GM19372 (cell line): ENCODE measurements around the gene PRICKLE2.

Source experiments
- ATAC-seq: cut with Tn5 transposase; IDR thresholded peaks from one replicate; pipeline ENCODE4 v1.9.1; 2021; ENCODE audit warnings: mild to moderate bottlenecking, low read depth, moderate library complexity; ENCODE audit not compliant: unreplicated experiment

The PRICKLE2 gene, protein sequence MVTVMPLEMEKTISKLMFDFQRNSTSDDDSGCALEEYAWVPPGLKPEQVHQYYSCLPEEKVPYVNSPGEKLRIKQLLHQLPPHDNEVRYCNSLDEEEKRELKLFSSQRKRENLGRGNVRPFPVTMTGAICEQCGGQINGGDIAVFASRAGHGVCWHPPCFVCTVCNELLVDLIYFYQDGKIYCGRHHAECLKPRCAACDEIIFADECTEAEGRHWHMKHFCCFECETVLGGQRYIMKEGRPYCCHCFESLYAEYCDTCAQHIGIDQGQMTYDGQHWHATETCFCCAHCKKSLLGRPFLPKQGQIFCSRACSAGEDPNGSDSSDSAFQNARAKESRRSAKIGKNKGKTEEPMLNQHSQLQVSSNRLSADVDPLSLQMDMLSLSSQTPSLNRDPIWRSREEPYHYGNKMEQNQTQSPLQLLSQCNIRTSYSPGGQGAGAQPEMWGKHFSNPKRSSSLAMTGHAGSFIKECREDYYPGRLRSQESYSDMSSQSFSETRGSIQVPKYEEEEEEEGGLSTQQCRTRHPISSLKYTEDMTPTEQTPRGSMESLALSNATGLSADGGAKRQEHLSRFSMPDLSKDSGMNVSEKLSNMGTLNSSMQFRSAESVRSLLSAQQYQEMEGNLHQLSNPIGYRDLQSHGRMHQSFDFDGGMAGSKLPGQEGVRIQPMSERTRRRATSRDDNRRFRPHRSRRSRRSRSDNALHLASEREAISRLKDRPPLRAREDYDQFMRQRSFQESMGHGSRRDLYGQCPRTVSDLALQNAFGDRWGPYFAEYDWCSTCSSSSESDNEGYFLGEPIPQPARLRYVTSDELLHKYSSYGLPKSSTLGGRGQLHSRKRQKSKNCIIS

DNA sequence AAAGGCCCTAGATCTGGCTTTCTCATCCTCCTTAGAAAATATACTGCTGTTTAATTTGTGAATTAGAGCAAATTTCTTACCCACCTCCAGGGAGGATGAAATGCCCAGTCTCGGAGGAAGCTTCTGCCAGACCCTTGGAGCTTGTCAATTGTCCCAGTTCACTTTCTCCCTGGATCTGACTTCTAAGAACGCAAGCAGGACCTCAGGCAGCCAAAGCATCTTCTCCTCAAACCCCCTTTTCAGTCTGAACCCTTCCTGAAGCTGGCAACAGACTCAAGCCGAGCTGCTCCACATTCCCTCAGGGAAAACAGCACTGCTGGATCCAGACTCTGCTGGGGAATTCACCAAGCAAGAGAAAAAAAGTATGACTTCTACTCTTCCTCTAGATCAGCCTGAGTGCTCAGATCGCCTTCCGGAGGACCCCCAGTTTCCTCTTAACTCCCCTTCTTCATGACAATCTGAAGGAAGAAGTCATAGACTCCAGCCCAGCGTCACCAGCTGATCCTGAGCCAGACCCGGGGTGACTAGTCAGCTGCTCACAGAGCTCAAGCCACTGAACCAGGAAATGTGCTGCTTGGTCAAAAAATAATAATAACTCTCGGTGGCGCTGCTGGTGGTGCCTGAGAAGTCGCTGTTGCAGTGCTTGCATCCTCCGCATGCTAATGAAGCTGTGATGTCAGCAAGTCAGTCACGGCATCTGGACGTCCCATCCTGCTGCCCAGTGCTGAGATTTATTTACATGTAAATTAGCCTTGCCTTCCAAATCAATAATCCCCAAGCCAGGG lies at the start of gene PRICKLE2:
Gene PRICKLE2 (minus strand): TSS at position 641 of the 785 bp plus-strand sequence. CDS start 26,539 bp downstream, outside the sequence.
- peak; percentile 87 for ATAC-seq

DNA sequence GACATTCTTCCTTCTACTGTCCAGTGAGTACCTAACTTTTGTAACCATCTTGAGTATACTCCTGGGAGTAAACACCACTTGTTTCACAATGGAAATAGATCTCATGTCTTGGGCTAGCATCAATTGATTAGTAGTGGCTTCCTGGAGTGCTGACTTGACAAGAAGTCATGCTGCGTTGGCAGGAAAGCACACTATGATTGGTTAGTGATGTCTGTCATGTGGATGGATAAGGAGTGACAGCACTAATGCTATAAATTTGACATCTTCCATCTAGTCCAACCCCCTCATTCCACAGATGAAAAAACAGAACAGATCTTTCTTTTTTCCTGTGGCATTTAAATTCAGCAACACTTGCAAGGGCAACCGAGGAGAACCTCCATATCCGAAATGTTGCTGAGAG lies 47.6 kb upstream of the PRICKLE2 start:
- ATAC-seq = no peak

DNA sequence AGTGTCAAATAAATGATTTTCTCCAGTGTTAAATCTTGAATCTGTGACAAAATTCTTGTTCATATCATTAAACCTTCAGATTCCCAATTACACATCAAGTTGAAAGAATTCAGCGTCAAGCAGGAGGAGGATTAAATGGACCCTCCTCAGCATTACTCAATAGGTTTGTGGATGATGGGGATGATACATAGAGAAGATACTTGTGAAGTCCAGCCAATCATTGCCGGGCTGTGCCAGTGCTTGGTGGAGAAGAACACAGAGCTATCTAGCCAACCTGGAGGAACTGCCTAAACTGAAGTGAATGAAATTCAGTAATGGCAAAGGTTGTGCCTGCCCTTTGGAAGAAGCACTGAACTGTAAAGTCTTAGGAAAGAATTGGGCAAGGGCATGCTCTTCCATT lies 47.0 kb upstream of the PRICKLE2 start:
- no peak for ATAC-seq

- ATAC-seq = no peak
These were observed 46.4 kb upstream of the PRICKLE2 start for GRCh38 chr3:64271631-64272030.

GRCh38 chr3:64270866-64271260 lies 45.6 kb upstream of the PRICKLE2 start:
- no peak for ATAC-seq

DNA sequence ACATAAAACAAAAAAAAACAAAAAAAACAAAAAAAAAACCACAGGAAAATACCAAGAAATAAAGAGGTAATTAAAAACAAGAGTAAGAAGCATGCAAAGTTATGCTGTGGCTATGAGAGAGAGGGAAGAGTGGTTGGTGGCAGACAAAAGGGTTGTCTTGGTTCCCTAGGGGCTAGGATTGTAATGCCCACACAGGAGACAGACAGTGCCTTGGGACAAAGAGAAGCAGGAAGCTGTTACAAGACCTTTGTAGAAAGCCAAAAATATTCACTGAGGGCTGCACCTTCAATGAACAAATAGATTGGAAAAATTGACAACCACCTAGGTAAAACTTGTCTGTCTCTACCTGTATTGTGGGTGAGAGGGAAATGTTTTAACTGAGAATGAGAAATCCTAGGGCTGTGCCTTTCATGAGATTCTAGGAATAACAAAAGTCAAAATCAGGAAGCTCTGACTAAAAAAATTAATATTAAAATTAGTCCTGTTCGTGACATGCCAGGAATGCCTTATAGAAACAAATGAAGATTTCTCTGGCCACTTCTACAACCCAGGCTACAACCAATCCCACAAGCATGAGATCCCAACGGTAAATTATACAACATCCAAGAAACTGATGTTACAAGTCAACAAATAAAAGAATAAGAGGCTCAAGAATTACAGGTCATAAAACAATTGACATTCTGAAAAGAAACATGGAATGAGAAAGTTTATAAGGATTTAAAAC lies 45.0 kb upstream of the PRICKLE2 start:
- no peak for ATAC-seq

GRCh38 chr3:64268926-64269325 lies 43.7 kb upstream of the PRICKLE2 start:
- no peak for ATAC-seq

- no peak for ATAC-seq
These were observed 42.7 kb upstream of the PRICKLE2 start for GRCh38 chr3:64267721-64268604.

DNA sequence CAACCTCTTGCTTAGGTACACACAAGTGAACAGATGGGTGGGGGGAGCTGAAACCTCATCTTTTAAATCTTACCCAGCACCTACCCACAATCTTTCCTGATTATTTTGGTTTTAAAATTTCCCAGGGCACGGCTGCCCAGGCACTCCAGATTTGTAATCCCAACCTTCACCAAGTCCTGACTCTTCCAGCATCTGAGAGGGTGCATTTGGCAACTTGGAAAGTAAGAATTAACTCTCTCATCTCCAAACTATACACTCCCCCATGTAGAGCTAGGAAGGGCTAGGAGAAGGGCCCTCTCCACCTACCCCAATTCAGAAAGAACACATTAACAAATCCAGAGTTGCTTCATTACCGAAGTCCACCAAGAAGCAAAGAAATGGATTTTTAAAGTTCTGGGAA lies 41.7 kb upstream of the PRICKLE2 start:
- ATAC-seq = no peak

- no peak for ATAC-seq
These were observed 41.0 kb upstream of the PRICKLE2 start for GRCh38 chr3:64266065-64266931.

- ATAC-seq = no peak
These were observed 40.4 kb upstream of the PRICKLE2 start for GRCh38 chr3:64265646-64266045.

GRCh38 chr3:64264501-64265109 lies 39.3 kb upstream of the PRICKLE2 start:
- no peak for ATAC-seq

DNA sequence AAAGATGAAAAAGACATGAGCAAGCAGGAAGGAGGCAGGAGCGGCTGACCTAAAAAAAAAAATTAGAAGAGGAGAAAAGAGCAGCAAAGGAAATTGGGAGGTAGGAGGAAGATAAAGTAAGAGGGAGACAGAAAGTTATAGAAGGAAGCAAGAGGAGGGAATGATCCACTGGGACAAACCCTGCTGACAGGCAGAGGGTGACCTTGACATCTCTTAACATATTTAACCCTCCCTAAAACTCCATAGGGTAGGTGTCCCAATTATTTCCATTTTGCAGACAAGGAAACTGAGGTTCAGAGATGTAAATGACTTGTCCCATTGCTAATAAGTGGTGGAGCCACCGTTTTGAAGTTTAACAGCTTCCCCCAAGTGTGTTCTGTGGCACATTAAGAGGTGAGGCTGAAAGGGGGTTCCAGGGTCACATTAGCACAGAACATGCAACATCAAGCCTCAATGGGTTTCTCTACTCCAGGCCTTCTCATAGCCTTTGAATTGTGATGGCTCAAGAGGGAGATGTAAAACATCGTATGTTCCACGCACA lies 37.4 kb upstream of the PRICKLE2 start:
- no peak for ATAC-seq

DNA sequence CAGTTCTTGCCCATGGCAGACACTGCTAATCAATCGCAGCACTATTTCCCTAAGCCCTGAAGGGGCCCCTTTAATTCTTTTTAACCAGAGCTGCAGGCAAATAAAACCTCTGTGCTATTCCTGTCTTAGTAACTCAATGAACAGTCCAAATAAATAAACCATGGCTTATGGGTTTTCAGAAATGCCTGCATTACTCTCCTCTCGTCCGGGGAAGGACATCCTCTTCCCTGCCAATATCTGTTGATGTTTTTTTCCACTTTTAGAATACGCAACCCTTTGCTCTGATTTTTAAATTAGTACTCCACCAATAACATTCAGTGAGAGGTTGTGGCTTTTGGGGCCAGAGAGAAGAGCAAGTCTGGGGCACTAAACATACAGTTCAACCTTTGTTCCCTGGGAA lies 35.2 kb upstream of the PRICKLE2 start:
- no peak for ATAC-seq

- no peak for ATAC-seq
These were observed 34.4 kb upstream of the PRICKLE2 start for GRCh38 chr3:64259636-64260035.

- no peak for ATAC-seq
These were observed 32.0 kb upstream of the PRICKLE2 start for GRCh38 chr3:64257100-64257755.

- ATAC-seq = no peak
These were observed 30.6 kb upstream of the PRICKLE2 start for GRCh38 chr3:64255741-64256340.
